Frontal cortex (tissue), 4 donors: ENCODE measurements around the gene R3HDM1. TPM values are rescaled to one million over a fixed set of nuclear protein-coding genes. Genes with fewer than 3 reads are reported as not detected.
"Not testable (repeated sequence)": the region's sequence is repeated elsewhere in the genome, so short reads cannot be mapped to it uniquely, and the experiment has no call there.

Experiments
- DNase-seq, 2 donors: peaks; one replicate each; pipeline ENCODE4 v3.0.0; 2012; ENCODE audit warnings: low spot score in 2 of 2
- FAIRE-seq: peaks from 2 replicates; lab custom pipeline; 2012; peaks lifted over from hg19 to GRCh38; lab: Jason Lieb, UNC
- total RNA-seq: library from RNA; depleted of rRNA; stranded (reverse); fragments of >200 nt; gene quantifications from one replicate; pipeline ENCODE4 v1.2.3, GENCODE V29; 2014
- donor health status: control.
- donor health status: control.
- donor health status: control.

The R3HDM1 gene
- total RNA-seq = 93.8 TPM

- DNase-seq (peak; percentile 93 to 96), FAIRE-seq (peak; percentile 98)
These were observed at the start of gene R3HDM1 for GRCh38 chr2:135531231-135532197. TSS of gene R3HDM1 (plus strand) at chr2:135531484. CDS start at chr2:135604846, 73,362 bp downstream.

- no peak for FAIRE-seq
- DNase-seq = no peak
These were observed 45.8 kb upstream of the R3HDM1 start for GRCh38 chr2:135485441-135485840.

GRCh38 chr2:135490376-135490775, 40.9 kb upstream of the R3HDM1 start:
- no peak for DNase-seq
- FAIRE-seq = no peak

- FAIRE-seq = no peak
- DNase-seq = no peak
These were observed 36.8 kb upstream of the R3HDM1 start for GRCh38 chr2:135494503-135494902.

- FAIRE-seq = no peak
- no peak for DNase-seq
These were observed 36.4 kb upstream of the R3HDM1 start for GRCh38 chr2:135494917-135495316.

- not testable (repeated sequence) for FAIRE-seq, DNase-seq
These were observed 32.7 kb upstream of the R3HDM1 start for GRCh38 chr2:135498588-135498987.

- FAIRE-seq = peak; percentile 47
- DNase-seq = no peak
These were observed 26.5 kb upstream of the R3HDM1 start for GRCh38 chr2:135504811-135505210.

GRCh38 chr2:135510577-135510976, 20.7 kb upstream of the R3HDM1 start:
- DNase-seq (no peak), FAIRE-seq (no peak)

- FAIRE-seq = no peak
These were observed 19.2 kb upstream of the R3HDM1 start for GRCh38 chr2:135512099-135512498.

GRCh38 chr2:135525786-135526185, 5.5 kb upstream of the R3HDM1 start:
- DNase-seq (no peak), FAIRE-seq (no peak)

More at GRCh38 chr2:135512099-135512498, 19.2 kb upstream of the R3HDM1 start:
- no peak for DNase-seq

- FAIRE-seq = no peak
- DNase-seq = no peak
These were observed 3.3 kb upstream of the R3HDM1 start for GRCh38 chr2:135528006-135528405.

- FAIRE-seq = no peak
- peak; percentile 80 for DNase-seq
These were observed 712 bp upstream of the R3HDM1 start, which contains the start of gene ZRANB3 for GRCh38 chr2:135530313-135531230. TSS of gene ZRANB3 (minus strand) at chr2:135531218.

GRCh38 chr2:135532581-135532980, 1.3 kb downstream of the R3HDM1 start:
- DNase-seq (no peak), FAIRE-seq (no peak)

- not testable (repeated sequence) for DNase-seq, FAIRE-seq
These were observed 2.3 kb downstream of the R3HDM1 start for GRCh38 chr2:135533545-135533944.

- no peak for FAIRE-seq
- DNase-seq = no peak
These were observed 15.2 kb downstream of the R3HDM1 start for GRCh38 chr2:135546436-135546835.

- FAIRE-seq = no peak
These were observed 16.0 kb downstream of the R3HDM1 start for GRCh38 chr2:135547311-135547710.

GRCh38 chr2:135551356-135551755, 20.1 kb downstream of the R3HDM1 start:
- no peak for DNase-seq
- FAIRE-seq = no peak

More at GRCh38 chr2:135547311-135547710, 16.0 kb downstream of the R3HDM1 start:
- no peak for DNase-seq

- FAIRE-seq = no peak
- no peak for DNase-seq
These were observed 21.6 kb downstream of the R3HDM1 start for GRCh38 chr2:135552887-135553286.

- DNase-seq (no peak), FAIRE-seq (no peak)
These were observed 24.0 kb downstream of the R3HDM1 start for GRCh38 chr2:135555311-135555710.

- DNase-seq (no peak), FAIRE-seq (no peak)
These were observed 26.2 kb downstream of the R3HDM1 start for GRCh38 chr2:135557530-135557929.
